CD4-positive, alpha-beta memory T cell (primary cell): Measurements from ENCODE around the gene MXRA7. TPM values are rescaled to one million over a fixed set of nuclear protein-coding genes. Genes with fewer than 3 reads are reported as not detected.
A peak's percentile ranks its signal among the peaks of the same experiment; 100 is the strongest.

Experiments used
- CTCF ChIA-PET: fragments of 350-600 bp; sonication (Branson Sonifier 250); formaldehyde crosslinking; loops from one replicate; lab custom pipeline; 2021; ENCODE audit warnings: inconsistent platforms; ENCODE audit not compliant: partially characterized antibody; lab: Charles Lee
- POLR2A ChIA-PET: fragments of 350-600 bp; sonication (Branson Sonifier 250); formaldehyde crosslinking; loops from one replicate; lab custom pipeline; 2021; ENCODE audit not compliant: partially characterized antibody; lab: Charles Lee
- DNase-seq, 5 donors: peaks; one replicate each; pipeline versions ENCODE4 v3.0.0 to v3.0.0-alpha.2; 2020 to 2022; ENCODE audit warnings: mixed read lengths in 1 of 5
- H3K27ac ChIP-seq: one replicate; pipeline ENCODE4 v1.7.0; 2013; ENCODE audit warnings: low read depth, low read length
- H3K27me3 ChIP-seq: 2 replicates; pipeline ENCODE4 v1.7.0; 2013; ENCODE audit warnings: mild to moderate bottlenecking, low read length, moderate library complexity; ENCODE audit not compliant: insufficient read depth
- H3K36me3 ChIP-seq: 2 replicates; pipeline ENCODE4 v1.7.0; 2013; ENCODE audit warnings: mild to moderate bottlenecking, low read length, moderate library complexity; ENCODE audit not compliant: insufficient read depth
- H3K4me1 ChIP-seq: 2 replicates; pipeline ENCODE4 v1.7.0; 2013; ENCODE audit warnings: mild to moderate bottlenecking, low read length, moderate library complexity; ENCODE audit not compliant: insufficient read depth
- H3K4me3 ChIP-seq, 2 donors: one replicate each; pipeline ENCODE4 v1.7.0; 2013; ENCODE audit warnings: low read length in 2 of 2, mild to moderate bottlenecking in 1 of 2
- H3K9me3 ChIP-seq, 2 donors: one replicate each; pipeline ENCODE4 v1.7.0; 2013; ENCODE audit warnings: low read length in 2 of 2, control low read depth in 1 of 2; ENCODE audit not compliant: control insufficient read depth in 1 of 2
- H3K27ac Mint-ChIP-seq, 7 donors: one replicate each; pipeline ENCODE4 v1.8.0; 2020 to 2021; ENCODE audit warnings: mixed read lengths in 7 of 7, mild to moderate bottlenecking in 6 of 7, inconsistent platforms in 3 of 7, moderate library complexity in 3 of 7
- H3K27me3 Mint-ChIP-seq, 2 donors: one replicate each; pipeline ENCODE4 v1.8.0; 2020 to 2021; ENCODE audit warnings: mixed read lengths in 2 of 2
- H3K36me3 Mint-ChIP-seq, 2 donors: one replicate each; pipeline ENCODE4 v1.8.0; 2020 to 2021; ENCODE audit warnings: mixed read lengths in 2 of 2, inconsistent platforms in 1 of 2, mild to moderate bottlenecking in 1 of 2
- H3K4me1 Mint-ChIP-seq, 4 donors: one replicate each; pipeline ENCODE4 v1.8.0; 2020 to 2021; ENCODE audit warnings: mixed read lengths in 4 of 4, mild to moderate bottlenecking in 1 of 4
- H3K4me3 Mint-ChIP-seq, 8 donors: one replicate each; pipeline ENCODE4 v1.8.0; 2020 to 2021; ENCODE audit warnings: mixed read lengths in 8 of 8, mild to moderate bottlenecking in 7 of 8, moderate library complexity in 6 of 8, inconsistent platforms in 3 of 8
- H3K9me3 Mint-ChIP-seq, 8 donors: one replicate each; pipeline ENCODE4 v1.8.0; 2020 to 2021; ENCODE audit warnings: mixed read lengths in 8 of 8, mild to moderate bottlenecking in 5 of 8, inconsistent platforms in 3 of 8, moderate library complexity in 1 of 8
- intact Hi-C: fragments of 100-400 bp; cut with micrococcal nuclease; formaldehyde crosslinking; loops from one replicate; pipeline ENCODE4 v1.15.1; 2023
- polyA plus RNA-seq, 2 donors: library from polyadenylated mRNA; unstranded; fragments of 300-500 nt; fragmentation: Illumina TruSeq; gene quantifications; one replicate each; pipeline ENCODE4 v1.2.3, GENCODE V29; 2021
- total RNA-seq, 2 experiments: library from RNA; stranded (reverse); gene quantifications; one replicate each; pipeline ENCODE4 v1.2.3, GENCODE V29; 2021

MXRA7 gene
- total and polyA plus RNA-seq, 4 experiments from 2014 or later: 5.3 to 15.0 (median 7.7) TPM

DNA sequence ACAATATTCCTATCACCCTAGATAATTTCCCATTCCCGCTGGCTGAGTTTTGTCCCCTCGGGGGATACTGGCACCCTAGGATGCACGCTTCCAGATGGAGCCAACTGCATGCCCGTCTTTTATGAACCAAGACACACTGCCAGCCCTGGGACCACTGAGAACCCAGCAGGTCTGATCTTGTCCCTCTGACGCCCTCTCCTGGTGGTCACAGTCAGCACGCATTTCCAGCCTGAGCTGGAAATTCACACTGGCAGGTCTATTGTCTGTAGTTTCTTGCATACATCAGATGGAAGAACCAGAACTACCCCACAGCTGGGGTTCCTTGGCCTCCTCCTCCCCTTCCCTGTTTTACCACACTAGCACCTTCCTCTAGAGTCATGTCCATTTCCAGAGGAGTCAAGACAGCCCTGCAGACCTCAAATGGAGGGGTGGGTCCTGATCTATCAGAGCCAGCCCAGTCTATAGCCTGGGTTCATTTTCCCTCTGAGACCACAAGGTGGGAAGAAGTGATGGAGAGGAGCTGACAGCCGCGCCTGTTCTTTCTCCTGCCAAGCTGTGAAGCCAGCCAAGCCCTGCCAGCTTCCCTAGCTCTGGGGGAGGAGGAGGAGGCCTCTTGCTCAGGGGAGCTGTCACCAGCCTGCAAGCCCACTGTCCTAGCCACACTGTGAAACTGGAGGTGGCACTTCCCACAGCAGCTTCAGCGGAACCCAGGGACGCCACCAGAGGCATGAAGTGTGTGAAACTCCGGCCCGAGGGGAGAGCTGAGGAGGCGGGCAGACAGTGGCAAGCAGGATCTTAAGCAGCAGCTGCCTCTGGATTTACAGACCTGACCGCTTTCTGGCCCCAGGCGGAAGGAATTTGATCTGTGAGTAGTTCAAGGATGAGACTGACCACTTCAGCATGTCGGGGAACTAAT is 29.3 kb downstream of the MXRA7 start:
- Histone ChIP-seq H3K27ac (no peak overlapping the region), H3K4me1 (peaks cover 46% of the 10 kb centered on the region), H3K9me3 (no peaks in the 10 kb centered on the region), H3K36me3 (no peaks in the 10 kb centered on the region), H3K27me3 (no peaks in the 10 kb centered on the region), H3K4me3 (no peak overlapping the region)
- DNase-seq: peak; percentile 67 to 75 (median 73)
- ChIA-PET POLR2A (interaction anchor here (0.6 to 2.5 kb wide), 15 partner anchors 10 to 180 kb away, joined by 3 to 25 read pairs (median 4); partner anchors contain the start of genes RHBDF2 and ST6GALNAC2), CTCF (interaction anchor here (0.6 to 5.2 kb wide), 48 partner anchors 10 to 229 kb away, joined by 3 to 78 read pairs (median 5); partner anchors contain the start of genes MXRA7, ST6GALNAC1 and UBE2O)
- peak overlapping the region in 4 of 8 donors; percentile 1 to 37 (median 19) for H3K4me3 Mint-ChIP-seq
- intact Hi-C loops: loop anchor here (1.0 to 5.0 kb wide), 4 partner anchors 39 to 158 kb away; partner anchors contain the start of gene ST6GALNAC1
- H3K9me3 Mint-ChIP-seq: no peaks in the 10 kb centered on the region
- peak overlapping the region in 6 of 7 donors; percentile 30 to 90 (median 74) for H3K27ac Mint-ChIP-seq
- peaks cover 0 to 3% of the 10 kb centered on the region in 2 donors for H3K27me3 Mint-ChIP-seq
- H3K4me1 Mint-ChIP-seq: peaks cover 8 to 16% (median 14%) of the 10 kb centered on the region in 4 donors
- no peaks in the 10 kb centered on the region for H3K36me3 Mint-ChIP-seq

DNA sequence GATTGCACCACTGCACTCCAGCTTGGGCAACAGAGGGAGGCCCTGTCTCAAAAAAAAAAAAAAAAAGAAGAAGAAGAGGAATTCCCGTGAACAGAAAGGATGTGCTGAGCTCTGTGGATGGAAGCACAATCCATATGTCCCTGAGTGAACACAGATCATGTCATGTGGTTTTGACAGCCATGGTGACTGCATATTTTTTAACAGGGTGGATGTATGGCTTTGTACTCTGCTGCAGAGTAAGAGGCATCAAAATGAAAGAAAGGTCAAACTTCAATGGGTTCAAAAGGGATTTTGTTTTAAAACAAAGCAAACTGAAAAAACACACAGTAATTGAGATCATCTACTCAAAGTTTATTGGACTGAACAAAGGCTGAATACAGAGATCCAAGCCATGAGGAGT is 31.5 kb downstream of the MXRA7 start:
- H3K4me1 Mint-ChIP-seq: peaks cover 8 to 16% (median 14%) of the 10 kb centered on the region in 4 donors
- peak overlapping the region in 4 of 7 donors; percentile 9 to 74 (median 44) for H3K27ac Mint-ChIP-seq
- H3K27me3 Mint-ChIP-seq: no peaks in the 10 kb centered on the region
- ChIA-PET POLR2A (interaction anchor here (1.0 to 1.8 kb wide), 3 partner anchors 35 to 156 kb away, joined by 3 to 7 read pairs (median 3); partner anchors contain the start of gene ST6GALNAC1), CTCF (interaction anchor here (0.9 to 3.3 kb wide), 6 partner anchors 17 to 155 kb away, joined by 3 to 20 read pairs (median 8); no protein-coding TSS in a partner anchor)
- H3K4me3 Mint-ChIP-seq: peak overlapping the region in 1 of 8 donors; percentile 28
- intact Hi-C loops: loop anchor here (10.0 kb wide), 1 partner anchor 224 kb away; the partner anchor contains the start of gene UBE2O
- no peak for DNase-seq
- H3K4me1 ChIP-seq: peaks cover 46% of the 10 kb centered on the region
- no peaks in the 10 kb centered on the region for H3K27me3 ChIP-seq
- H3K9me3 Mint-ChIP-seq: no peaks in the 10 kb centered on the region
- H3K4me3 ChIP-seq: no peak overlapping the region
- H3K36me3 Mint-ChIP-seq: no peaks in the 10 kb centered on the region
- H3K36me3 ChIP-seq: no peaks in the 10 kb centered on the region
- H3K9me3 ChIP-seq: no peaks in the 10 kb centered on the region
- no peak overlapping the region for H3K27ac ChIP-seq

DNA sequence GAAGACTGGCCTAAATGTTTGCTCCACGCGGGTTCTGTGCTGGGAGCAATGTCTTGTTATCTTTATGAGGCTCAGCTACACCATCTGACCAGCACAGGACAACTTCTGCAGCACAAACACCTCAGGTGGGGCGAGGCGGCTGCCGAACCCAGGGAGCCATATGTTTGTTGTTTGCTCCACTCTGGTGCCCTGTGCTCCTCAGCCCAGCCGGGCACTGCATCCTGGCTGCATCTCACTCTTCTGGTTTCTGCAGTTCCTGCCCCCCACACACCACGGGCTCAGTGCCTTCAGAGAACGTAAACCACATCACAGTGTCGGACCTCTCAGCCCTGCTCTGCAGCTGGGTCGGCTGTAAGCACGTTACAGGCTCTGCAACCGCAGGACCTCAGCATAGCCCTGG is 32.4 kb downstream of the MXRA7 start:
- H3K27me3 ChIP-seq: no peaks in the 10 kb centered on the region
- Mint-ChIP-seq H3K27me3 (no peaks in the 10 kb centered on the region), H3K4me1 (peaks cover 8 to 16% (median 14%) of the 10 kb centered on the region in 4 donors), H3K9me3 (no peaks in the 10 kb centered on the region), H3K4me3 (no peak overlapping the region), H3K36me3 (no peaks in the 10 kb centered on the region), H3K27ac (no peak overlapping the region)
- no peaks in the 10 kb centered on the region for H3K9me3 ChIP-seq
- CTCF ChIA-PET: interaction anchor here (1.2 to 3.3 kb wide), 5 partner anchors 35 to 155 kb away, joined by 4 to 20 read pairs (median 10); partner anchors contain the start of gene ST6GALNAC1
- H3K27ac ChIP-seq: no peak overlapping the region
- peak in 3 of 5 donors; percentile 26 to 42 (median 31) for DNase-seq
- H3K36me3 ChIP-seq: no peaks in the 10 kb centered on the region
- intact Hi-C loops: loop anchor here (10.0 kb wide), 1 partner anchor 224 kb away; the partner anchor contains the start of gene UBE2O
- peaks cover 49% of the 10 kb centered on the region for H3K4me1 ChIP-seq
- H3K4me3 ChIP-seq: peak overlapping the region in 1 of 2 donors; percentile 17
- POLR2A ChIA-PET: interaction anchor here (0.8 to 1.8 kb wide), 8 partner anchors 18 to 158 kb away, joined by 3 to 7 read pairs (median 3); partner anchors contain the start of gene ST6GALNAC1

DNA sequence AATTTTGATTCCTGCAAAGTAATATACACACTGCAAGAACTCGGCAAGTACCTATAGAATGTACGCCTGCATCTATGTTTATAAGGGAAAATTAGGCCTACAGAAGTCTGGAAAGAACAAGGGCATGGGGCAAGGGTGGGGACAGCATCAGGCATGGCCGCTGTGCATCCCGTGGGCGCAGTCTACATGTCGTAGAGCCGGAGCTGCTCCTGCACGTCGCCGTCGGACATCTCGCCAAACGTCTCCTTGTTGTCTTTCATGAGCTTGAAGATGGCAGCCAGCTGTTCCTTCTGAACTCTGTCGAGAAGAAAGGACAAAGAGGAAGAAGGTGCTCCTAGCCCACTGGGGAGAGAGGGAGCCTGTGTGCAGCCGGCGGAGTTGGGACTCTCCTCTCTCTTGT is 33.4 kb downstream of the MXRA7 start:
- DNase-seq: no peak
- H3K4me3 ChIP-seq: no peak overlapping the region
- H3K27me3 ChIP-seq: no peaks in the 10 kb centered on the region
- CTCF ChIA-PET: interaction anchor here (0.7 to 3.3 kb wide), 8 partner anchors 10 to 154 kb away, joined by 3 to 20 read pairs (median 5); partner anchors contain the start of gene ST6GALNAC1
- no peaks in the 10 kb centered on the region for H3K27me3 Mint-ChIP-seq
- no peaks in the 10 kb centered on the region for H3K36me3 Mint-ChIP-seq
- peaks cover 51% of the 10 kb centered on the region for H3K4me1 ChIP-seq
- no peaks in the 10 kb centered on the region for H3K9me3 ChIP-seq
- H3K27ac Mint-ChIP-seq: no peak overlapping the region
- no peak overlapping the region for H3K27ac ChIP-seq
- H3K9me3 Mint-ChIP-seq: no peaks in the 10 kb centered on the region
- POLR2A ChIA-PET: interaction anchor here (0.8 to 1.8 kb wide), 5 partner anchors 17 to 157 kb away, joined by 3 to 7 read pairs (median 4); no protein-coding TSS in a partner anchor
- peaks cover 11 to 20% (median 17%) of the 10 kb centered on the region in 4 donors for H3K4me1 Mint-ChIP-seq
- intact Hi-C loops: loop anchor here (10.0 kb wide), 1 partner anchor 223 kb away; the partner anchor contains the start of gene UBE2O
- H3K4me3 Mint-ChIP-seq: no peak overlapping the region
- H3K36me3 ChIP-seq: no peaks in the 10 kb centered on the region

DNA sequence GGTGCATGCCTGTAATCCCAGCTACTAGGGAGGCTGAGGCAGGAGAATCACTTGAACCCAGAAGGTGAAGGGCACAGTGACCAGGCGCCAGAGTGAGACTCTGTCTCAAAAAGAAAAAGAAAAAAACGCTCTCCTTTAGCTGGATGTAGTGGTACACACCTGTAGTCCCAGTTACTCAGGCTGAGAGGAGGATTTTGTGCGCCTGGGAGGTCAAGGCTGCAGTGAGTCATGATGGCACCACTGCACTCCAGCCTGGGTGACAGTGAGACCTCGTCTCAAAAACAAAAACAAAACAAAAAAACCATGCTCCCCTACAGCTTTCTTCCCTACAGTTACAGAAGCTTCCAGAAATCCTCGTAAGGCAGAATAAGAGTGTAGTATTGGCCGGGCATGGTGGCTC is 34.1 kb downstream of the MXRA7 start:
- no peaks in the 10 kb centered on the region for H3K27me3 ChIP-seq
- POLR2A ChIA-PET: interaction anchor here (1.5 kb wide), 1 partner anchor 33 kb away, joined by 3 read pairs; the partner anchor contains the start of gene ST6GALNAC1
- no peak overlapping the region for H3K27ac Mint-ChIP-seq
- H3K9me3 ChIP-seq: no peaks in the 10 kb centered on the region
- H3K27ac ChIP-seq: no peak overlapping the region
- H3K27me3 Mint-ChIP-seq: no peaks in the 10 kb centered on the region
- no peak overlapping the region for H3K4me3 Mint-ChIP-seq
- CTCF ChIA-PET: interaction anchor here (1.3 to 3.3 kb wide), 4 partner anchors 11 to 119 kb away, joined by 3 to 17 read pairs (median 4); no protein-coding TSS in a partner anchor
- intact Hi-C loops: loop anchor here (10.0 kb wide), 1 partner anchor 222 kb away; the partner anchor contains the start of gene UBE2O
- H3K36me3 ChIP-seq: no peaks in the 10 kb centered on the region
- H3K9me3 Mint-ChIP-seq: no peaks in the 10 kb centered on the region
- DNase-seq: no peak
- H3K4me3 ChIP-seq: no peak overlapping the region
- H3K4me1 ChIP-seq: peaks cover 47% of the 10 kb centered on the region
- peaks cover 12 to 21% (median 19%) of the 10 kb centered on the region in 4 donors for H3K4me1 Mint-ChIP-seq
- peaks cover 0 to 4% of the 10 kb centered on the region in 2 donors for H3K36me3 Mint-ChIP-seq

DNA sequence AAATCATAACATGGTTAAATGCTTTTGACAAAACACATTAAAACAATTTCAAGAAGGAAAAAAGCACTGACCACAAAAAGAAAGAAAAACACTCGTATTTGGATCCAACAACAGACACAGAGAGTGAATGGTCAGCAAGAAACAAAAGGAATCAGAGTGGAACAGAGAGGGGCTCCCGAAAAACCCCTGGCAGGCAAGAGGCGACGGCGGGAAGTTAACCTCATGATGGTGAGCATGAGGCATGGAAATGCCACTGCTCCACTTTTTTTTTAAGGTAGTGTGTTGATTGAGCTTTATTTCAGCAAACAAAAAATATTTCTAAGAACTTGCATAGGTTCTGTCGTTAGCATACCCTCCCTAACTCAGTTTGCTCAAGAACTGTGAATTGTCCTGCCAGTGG is 35.1 kb downstream of the MXRA7 start:
- no peaks in the 10 kb centered on the region for H3K27me3 Mint-ChIP-seq
- H3K27ac Mint-ChIP-seq: no peak overlapping the region
- Histone ChIP-seq H3K27me3 (no peaks in the 10 kb centered on the region), H3K4me3 (no peak overlapping the region), H3K27ac (no peak overlapping the region), H3K36me3 (no peaks in the 10 kb centered on the region), H3K9me3 (no peaks in the 10 kb centered on the region), H3K4me1 (peaks cover 45% of the 10 kb centered on the region)
- intact Hi-C loops: loop anchor here (10.0 kb wide), 1 partner anchor 221 kb away; the partner anchor contains the start of gene UBE2O
- no peak for DNase-seq
- H3K4me3 Mint-ChIP-seq: no peak overlapping the region
- H3K36me3 Mint-ChIP-seq: peaks cover 0 to 7% of the 10 kb centered on the region in 2 donors
- ChIA-PET CTCF (interaction anchor here (1.2 to 1.5 kb wide), 2 partner anchors 117 to 153 kb away, joined by 4 read pairs; no protein-coding TSS in a partner anchor), POLR2A (interaction anchor here (1.5 kb wide), 2 partner anchors 17 to 32 kb away, joined by 3 to 5 read pairs; partner anchors contain the start of gene ST6GALNAC1)
- H3K9me3 Mint-ChIP-seq: no peaks in the 10 kb centered on the region
- H3K4me1 Mint-ChIP-seq: peaks cover 16 to 23% (median 22%) of the 10 kb centered on the region in 4 donors
